WTC11 (cell line): Measurements from ENCODE around the gene RPL14. TPM values are rescaled to one million over a fixed set of nuclear protein-coding genes. Genes with fewer than 3 reads are reported as not detected.

Source experiments
- ATAC-seq: fragments of 200-7000 bp; cut with Tn5 transposase; 2 replicates; pipeline ENCODE4 v1.10.0; 2021; ENCODE audit warnings: mild to moderate bottlenecking, moderate library complexity
- CTCF ChIA-PET: fragments of 300-600 bp; sonication (Branson Sonifier 250); formaldehyde crosslinking; loops from one replicate; lab custom pipeline; 2021; ENCODE audit warnings: antibody characterized with exemption; lab: Charles Lee
- POLR2A ChIA-PET: fragments of 350-600 bp; sonication (Branson Sonifier 250); formaldehyde crosslinking; loops from one replicate; lab custom pipeline; 2021; ENCODE audit warnings: antibody characterized with exemption; lab: Charles Lee
- DNase-seq: peaks from one replicate; pipeline ENCODE4 v3.0.0; 2021; ENCODE audit warnings: low spot score
- H3K27ac Mint-ChIP-seq: 2 replicates; pipeline ENCODE4 v1.8.0; 2021; ENCODE audit warnings: mixed read lengths
- H3K27me3 Mint-ChIP-seq: 2 replicates; pipeline ENCODE4 v1.8.0; 2021; ENCODE audit warnings: low read depth, mild to moderate bottlenecking, moderate library complexity, mixed read lengths
- H3K36me3 Mint-ChIP-seq: 2 replicates; pipeline ENCODE4 v1.8.0; 2021; ENCODE audit warnings: mixed read lengths
- H3K4me1 Mint-ChIP-seq: 2 replicates; pipeline ENCODE4 v1.8.0; 2022; ENCODE audit warnings: mixed read lengths
- H3K4me3 Mint-ChIP-seq: 2 replicates; pipeline ENCODE4 v1.8.0; 2021; ENCODE audit warnings: mild to moderate bottlenecking, moderate library complexity, mixed read lengths
- H3K9me3 Mint-ChIP-seq: 2 replicates; pipeline ENCODE4 v1.8.0; 2021; ENCODE audit warnings: mixed read lengths
- ATF2 ChIP-seq: sonication (generic); formaldehyde crosslinking; IDR thresholded peaks from 2 replicates; pipeline ENCODE4 v1.8.1; 2022; ENCODE audit warnings: low read depth, missing genetic modification reagents, borderline replicate concordance
- CBFB ChIP-seq: sonication (generic); formaldehyde crosslinking; IDR thresholded peaks from 2 replicates; pipeline ENCODE4 v1.8.1; 2022; ENCODE audit warnings: mild to moderate bottlenecking, low read depth, missing genetic modification reagents
- CREM ChIP-seq: sonication (generic); formaldehyde crosslinking; IDR thresholded peaks from 2 replicates; pipeline ENCODE4 v1.8.1; 2022; ENCODE audit warnings: mild to moderate bottlenecking, missing genetic modification reagents, moderate library complexity
- E2F1 ChIP-seq: sonication (generic); formaldehyde crosslinking; IDR thresholded peaks from 2 replicates; pipeline ENCODE4 v1.8.0; 2022; ENCODE audit warnings: mild to moderate bottlenecking, missing genetic modification reagents
- GABPB1 ChIP-seq: sonication (generic); formaldehyde crosslinking; IDR thresholded peaks from 2 replicates; pipeline ENCODE4 v1.8.1; 2023; ENCODE audit warnings: mild to moderate bottlenecking, missing genetic modification reagents
- SMAD3 ChIP-seq: sonication (generic); formaldehyde crosslinking; IDR thresholded peaks from 2 replicates; pipeline ENCODE4 v1.8.0; 2022; ENCODE audit warnings: missing genetic modification reagents, mild to moderate bottlenecking, borderline replicate concordance
- SOX15 ChIP-seq: fragments of 250-450 bp; sonication (Bioruptor Pico); IDR thresholded peaks from 2 replicates; pipeline ENCODE4 v1.9.0; 2021; ENCODE audit warnings: mild to moderate bottlenecking
- ZBTB21 ChIP-seq: sonication (generic); formaldehyde crosslinking; IDR thresholded peaks from 2 replicates; pipeline ENCODE4 v1.8.1; 2023; ENCODE audit warnings: mild to moderate bottlenecking, missing genetic modification reagents, borderline replicate concordance
- ZNF121 ChIP-seq: sonication (generic); formaldehyde crosslinking; IDR thresholded peaks from 2 replicates; pipeline ENCODE4 v1.8.0; 2023; ENCODE audit warnings: missing genetic modification reagents
- ZNF317 ChIP-seq: sonication (generic); formaldehyde crosslinking; IDR thresholded peaks from 2 replicates; pipeline ENCODE4 v1.8.1; 2023; ENCODE audit warnings: low read depth, mild to moderate bottlenecking, moderate library complexity, missing genetic modification reagents, borderline replicate concordance
- ZNF416 ChIP-seq: fragments of 250-450 bp; sonication (Bioruptor Pico); IDR thresholded peaks from 2 replicates; pipeline ENCODE4 v1.9.0; 2021; ENCODE audit warnings: mild to moderate bottlenecking, inconsistent platforms
- ZNF671 ChIP-seq: fragments of 250-450 bp; sonication (Bioruptor Pico); IDR thresholded peaks from 2 replicates; pipeline ENCODE4 v1.8.0; 2021; ENCODE audit warnings: mild to moderate bottlenecking
- total RNA-seq: library from RNA; stranded (reverse); gene quantifications from 3 replicates; pipeline ENCODE4 v1.2.3, GENCODE V29; 2021
- TF ChIP-seq, protein P1 (sequence below): sonication (generic); formaldehyde crosslinking; IDR thresholded peaks from 2 replicates; pipeline ENCODE4 v1.8.1; 2023; ENCODE audit warnings: mild to moderate bottlenecking, missing genetic modification reagents, borderline replicate concordance
- TF ChIP-seq, protein P2 (sequence below): sonication (generic); formaldehyde crosslinking; IDR thresholded peaks from 2 replicates; pipeline ENCODE4 v1.8.1; 2023; ENCODE audit warnings: mild to moderate bottlenecking, missing genetic modification reagents
- TF ChIP-seq, protein P3 (sequence below): sonication (generic); formaldehyde crosslinking; IDR thresholded peaks from 2 replicates; pipeline ENCODE4 v1.8.1; 2023; ENCODE audit warnings: mild to moderate bottlenecking, moderate library complexity, missing genetic modification reagents
- TF ChIP-seq, protein P4 (sequence below): sonication (generic); formaldehyde crosslinking; IDR thresholded peaks from 2 replicates; pipeline ENCODE4 v1.8.1; 2023; ENCODE audit warnings: mild to moderate bottlenecking, missing genetic modification reagents, moderate library complexity
- TF ChIP-seq, protein P5 (sequence below): sonication (generic); formaldehyde crosslinking; IDR thresholded peaks from 2 replicates; pipeline ENCODE4 v1.8.0; 2023; ENCODE audit warnings: missing genetic modification reagents, mild to moderate bottlenecking, borderline replicate concordance
- TF ChIP-seq, protein P6 (sequence below): sonication (generic); formaldehyde crosslinking; IDR thresholded peaks from 2 replicates; pipeline ENCODE4 v1.8.0; 2022; ENCODE audit warnings: mild to moderate bottlenecking, missing genetic modification reagents

Gene RPL14
- total RNA-seq, 1 experiment from 2014 or later = 2,816 TPM

DNA sequence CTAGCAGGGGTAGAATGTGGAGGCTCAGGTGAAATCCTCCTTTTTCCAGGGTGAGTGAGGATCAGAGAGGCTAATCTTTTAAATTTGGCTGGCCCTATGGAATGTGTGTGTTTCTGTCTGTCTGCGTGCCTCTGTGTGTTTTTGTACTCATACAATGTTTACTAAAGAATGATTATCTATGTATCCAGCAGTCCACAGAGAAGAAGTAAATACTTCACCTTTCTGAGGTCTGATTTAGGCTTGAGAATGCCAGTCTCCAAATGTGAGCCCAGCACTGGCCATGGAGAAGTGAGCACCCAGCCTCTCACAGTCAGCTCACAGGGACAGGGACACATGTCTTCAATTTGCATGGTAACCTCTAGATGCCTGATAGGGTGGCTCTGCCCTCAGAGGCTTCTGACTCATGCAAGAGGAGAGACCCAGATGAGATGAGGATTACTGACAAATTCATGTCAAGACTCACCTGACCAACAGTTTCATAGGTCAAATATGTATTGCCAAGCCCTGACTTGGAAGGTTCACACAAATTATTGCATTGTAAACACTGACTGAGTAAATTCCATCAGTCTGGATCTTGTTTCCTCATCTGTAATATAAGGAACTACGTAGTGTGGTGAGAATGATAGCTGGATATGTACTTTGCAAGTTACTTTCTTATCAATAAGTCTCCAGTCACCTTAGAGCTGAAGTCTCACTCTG is 39.1 kb upstream of the RPL14 start (continued):
- TF ChIP-seq, protein P1, sequence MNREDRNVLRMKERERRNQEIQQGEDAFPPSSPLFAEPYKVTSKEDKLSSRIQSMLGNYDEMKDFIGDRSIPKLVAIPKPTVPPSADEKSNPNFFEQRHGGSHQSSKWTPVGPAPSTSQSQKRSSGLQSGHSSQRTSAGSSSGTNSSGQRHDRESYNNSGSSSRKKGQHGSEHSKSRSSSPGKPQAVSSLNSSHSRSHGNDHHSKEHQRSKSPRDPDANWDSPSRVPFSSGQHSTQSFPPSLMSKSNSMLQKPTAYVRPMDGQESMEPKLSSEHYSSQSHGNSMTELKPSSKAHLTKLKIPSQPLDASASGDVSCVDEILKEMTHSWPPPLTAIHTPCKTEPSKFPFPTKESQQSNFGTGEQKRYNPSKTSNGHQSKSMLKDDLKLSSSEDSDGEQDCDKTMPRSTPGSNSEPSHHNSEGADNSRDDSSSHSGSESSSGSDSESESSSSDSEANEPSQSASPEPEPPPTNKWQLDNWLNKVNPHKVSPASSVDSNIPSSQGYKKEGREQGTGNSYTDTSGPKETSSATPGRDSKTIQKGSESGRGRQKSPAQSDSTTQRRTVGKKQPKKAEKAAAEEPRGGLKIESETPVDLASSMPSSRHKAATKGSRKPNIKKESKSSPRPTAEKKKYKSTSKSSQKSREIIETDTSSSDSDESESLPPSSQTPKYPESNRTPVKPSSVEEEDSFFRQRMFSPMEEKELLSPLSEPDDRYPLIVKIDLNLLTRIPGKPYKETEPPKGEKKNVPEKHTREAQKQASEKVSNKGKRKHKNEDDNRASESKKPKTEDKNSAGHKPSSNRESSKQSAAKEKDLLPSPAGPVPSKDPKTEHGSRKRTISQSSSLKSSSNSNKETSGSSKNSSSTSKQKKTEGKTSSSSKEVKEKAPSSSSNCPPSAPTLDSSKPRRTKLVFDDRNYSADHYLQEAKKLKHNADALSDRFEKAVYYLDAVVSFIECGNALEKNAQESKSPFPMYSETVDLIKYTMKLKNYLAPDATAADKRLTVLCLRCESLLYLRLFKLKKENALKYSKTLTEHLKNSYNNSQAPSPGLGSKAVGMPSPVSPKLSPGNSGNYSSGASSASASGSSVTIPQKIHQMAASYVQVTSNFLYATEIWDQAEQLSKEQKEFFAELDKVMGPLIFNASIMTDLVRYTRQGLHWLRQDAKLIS (CRISPR knock-in tag) = no peak
- TF ChIP-seq CBFB (CRISPR knock-in tag) (no peak), GABPB1 (no peak), SOX15 (CRISPR knock-in tag) (no peak), ZNF121 (CRISPR knock-in tag) (no peak), ATF2 (no peak), ZNF416 (CRISPR knock-in tag) (no peak), ZNF671 (no peak), CREM (CRISPR knock-in tag) (no peak), E2F1 (no peak), ZBTB21 (no peak)
- TF ChIP-seq, protein P2, sequence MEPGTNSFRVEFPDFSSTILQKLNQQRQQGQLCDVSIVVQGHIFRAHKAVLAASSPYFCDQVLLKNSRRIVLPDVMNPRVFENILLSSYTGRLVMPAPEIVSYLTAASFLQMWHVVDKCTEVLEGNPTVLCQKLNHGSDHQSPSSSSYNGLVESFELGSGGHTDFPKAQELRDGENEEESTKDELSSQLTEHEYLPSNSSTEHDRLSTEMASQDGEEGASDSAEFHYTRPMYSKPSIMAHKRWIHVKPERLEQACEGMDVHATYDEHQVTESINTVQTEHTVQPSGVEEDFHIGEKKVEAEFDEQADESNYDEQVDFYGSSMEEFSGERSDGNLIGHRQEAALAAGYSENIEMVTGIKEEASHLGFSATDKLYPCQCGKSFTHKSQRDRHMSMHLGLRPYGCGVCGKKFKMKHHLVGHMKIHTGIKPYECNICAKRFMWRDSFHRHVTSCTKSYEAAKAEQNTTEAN (CRISPR knock-in tag) = no peak
- TF ChIP-seq, protein P3, sequence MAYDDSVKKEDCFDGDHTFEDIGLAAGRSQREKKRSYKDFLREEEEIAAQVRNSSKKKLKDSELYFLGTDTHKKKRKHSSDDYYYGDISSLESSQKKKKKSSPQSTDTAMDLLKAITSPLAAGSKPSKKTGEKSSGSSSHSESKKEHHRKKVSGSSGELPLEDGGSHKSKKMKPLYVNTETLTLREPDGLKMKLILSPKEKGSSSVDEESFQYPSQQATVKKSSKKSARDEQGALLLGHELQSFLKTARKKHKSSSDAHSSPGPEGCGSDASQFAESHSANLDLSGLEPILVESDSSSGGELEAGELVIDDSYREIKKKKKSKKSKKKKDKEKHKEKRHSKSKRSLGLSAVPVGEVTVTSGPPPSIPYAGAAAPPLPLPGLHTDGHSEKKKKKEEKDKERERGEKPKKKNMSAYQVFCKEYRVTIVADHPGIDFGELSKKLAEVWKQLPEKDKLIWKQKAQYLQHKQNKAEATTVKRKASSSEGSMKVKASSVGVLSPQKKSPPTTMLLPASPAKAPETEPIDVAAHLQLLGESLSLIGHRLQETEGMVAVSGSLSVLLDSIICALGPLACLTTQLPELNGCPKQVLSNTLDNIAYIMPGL (CRISPR knock-in tag) = no peak

DNA sequence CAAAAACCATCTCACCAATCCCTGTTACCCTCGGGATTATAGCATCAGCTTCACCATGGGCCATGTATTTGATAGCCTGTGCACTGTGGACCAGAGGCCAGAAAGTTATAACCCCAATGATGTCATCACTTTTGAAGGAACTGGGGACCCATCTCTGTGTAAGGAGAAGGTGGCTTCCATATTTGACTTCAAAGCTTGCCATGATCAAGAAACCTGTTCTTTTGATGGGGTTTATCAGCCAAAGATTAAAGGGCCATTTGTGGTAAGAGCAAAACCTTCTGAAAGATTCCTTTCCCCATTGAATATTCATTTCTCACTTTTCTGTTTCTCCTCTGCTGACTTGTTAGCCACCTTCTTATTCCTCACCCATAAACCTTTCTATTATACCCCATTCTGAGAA is 34.3 kb upstream of the RPL14 start:
- ChIA-PET CTCF (no interaction called here), POLR2A (no interaction called here)
- H3K9me3 Mint-ChIP-seq = no peaks in the 10 kb centered on the region
- H3K4me1 Mint-ChIP-seq = no peaks in the 10 kb centered on the region
- no peaks in the 10 kb centered on the region for H3K36me3 Mint-ChIP-seq
- ATAC-seq (no peak), DNase-seq (no peak)
- H3K27me3 Mint-ChIP-seq = no peaks in the 10 kb centered on the region
- H3K27ac Mint-ChIP-seq = no peak overlapping the region
- no peak overlapping the region for H3K4me3 Mint-ChIP-seq
- TF ChIP-seq CREM (CRISPR knock-in tag) = no peak
- TF ChIP-seq, protein P4, sequence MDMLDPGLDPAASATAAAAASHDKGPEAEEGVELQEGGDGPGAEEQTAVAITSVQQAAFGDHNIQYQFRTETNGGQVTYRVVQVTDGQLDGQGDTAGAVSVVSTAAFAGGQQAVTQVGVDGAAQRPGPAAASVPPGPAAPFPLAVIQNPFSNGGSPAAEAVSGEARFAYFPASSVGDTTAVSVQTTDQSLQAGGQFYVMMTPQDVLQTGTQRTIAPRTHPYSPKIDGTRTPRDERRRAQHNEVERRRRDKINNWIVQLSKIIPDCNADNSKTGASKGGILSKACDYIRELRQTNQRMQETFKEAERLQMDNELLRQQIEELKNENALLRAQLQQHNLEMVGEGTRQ (CRISPR knock-in tag) = no peak
- TF ChIP-seq SMAD3 = no peak
- TF ChIP-seq, protein P5, sequence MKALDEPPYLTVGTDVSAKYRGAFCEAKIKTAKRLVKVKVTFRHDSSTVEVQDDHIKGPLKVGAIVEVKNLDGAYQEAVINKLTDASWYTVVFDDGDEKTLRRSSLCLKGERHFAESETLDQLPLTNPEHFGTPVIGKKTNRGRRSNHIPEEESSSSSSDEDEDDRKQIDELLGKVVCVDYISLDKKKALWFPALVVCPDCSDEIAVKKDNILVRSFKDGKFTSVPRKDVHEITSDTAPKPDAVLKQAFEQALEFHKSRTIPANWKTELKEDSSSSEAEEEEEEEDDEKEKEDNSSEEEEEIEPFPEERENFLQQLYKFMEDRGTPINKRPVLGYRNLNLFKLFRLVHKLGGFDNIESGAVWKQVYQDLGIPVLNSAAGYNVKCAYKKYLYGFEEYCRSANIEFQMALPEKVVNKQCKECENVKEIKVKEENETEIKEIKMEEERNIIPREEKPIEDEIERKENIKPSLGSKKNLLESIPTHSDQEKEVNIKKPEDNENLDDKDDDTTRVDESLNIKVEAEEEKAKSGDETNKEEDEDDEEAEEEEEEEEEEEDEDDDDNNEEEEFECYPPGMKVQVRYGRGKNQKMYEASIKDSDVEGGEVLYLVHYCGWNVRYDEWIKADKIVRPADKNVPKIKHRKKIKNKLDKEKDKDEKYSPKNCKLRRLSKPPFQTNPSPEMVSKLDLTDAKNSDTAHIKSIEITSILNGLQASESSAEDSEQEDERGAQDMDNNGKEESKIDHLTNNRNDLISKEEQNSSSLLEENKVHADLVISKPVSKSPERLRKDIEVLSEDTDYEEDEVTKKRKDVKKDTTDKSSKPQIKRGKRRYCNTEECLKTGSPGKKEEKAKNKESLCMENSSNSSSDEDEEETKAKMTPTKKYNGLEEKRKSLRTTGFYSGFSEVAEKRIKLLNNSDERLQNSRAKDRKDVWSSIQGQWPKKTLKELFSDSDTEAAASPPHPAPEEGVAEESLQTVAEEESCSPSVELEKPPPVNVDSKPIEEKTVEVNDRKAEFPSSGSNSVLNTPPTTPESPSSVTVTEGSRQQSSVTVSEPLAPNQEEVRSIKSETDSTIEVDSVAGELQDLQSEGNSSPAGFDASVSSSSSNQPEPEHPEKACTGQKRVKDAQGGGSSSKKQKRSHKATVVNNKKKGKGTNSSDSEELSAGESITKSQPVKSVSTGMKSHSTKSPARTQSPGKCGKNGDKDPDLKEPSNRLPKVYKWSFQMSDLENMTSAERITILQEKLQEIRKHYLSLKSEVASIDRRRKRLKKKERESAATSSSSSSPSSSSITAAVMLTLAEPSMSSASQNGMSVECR (CRISPR knock-in tag) = no peak
- no peak for TF ChIP-seq ZNF317
- TF ChIP-seq, protein P6, sequence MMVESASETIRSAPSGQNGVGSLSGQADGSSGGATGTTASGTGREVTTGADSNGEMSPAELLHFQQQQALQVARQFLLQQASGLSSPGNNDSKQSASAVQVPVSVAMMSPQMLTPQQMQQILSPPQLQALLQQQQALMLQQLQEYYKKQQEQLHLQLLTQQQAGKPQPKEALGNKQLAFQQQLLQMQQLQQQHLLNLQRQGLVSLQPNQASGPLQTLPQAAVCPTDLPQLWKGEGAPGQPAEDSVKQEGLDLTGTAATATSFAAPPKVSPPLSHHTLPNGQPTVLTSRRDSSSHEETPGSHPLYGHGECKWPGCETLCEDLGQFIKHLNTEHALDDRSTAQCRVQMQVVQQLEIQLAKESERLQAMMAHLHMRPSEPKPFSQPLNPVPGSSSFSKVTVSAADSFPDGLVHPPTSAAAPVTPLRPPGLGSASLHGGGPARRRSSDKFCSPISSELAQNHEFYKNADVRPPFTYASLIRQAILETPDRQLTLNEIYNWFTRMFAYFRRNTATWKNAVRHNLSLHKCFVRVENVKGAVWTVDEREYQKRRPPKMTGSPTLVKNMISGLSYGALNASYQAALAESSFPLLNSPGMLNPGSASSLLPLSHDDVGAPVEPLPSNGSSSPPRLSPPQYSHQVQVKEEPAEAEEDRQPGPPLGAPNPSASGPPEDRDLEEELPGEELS (CRISPR knock-in tag) = no peak
